Peyer's patch (tissue), 4 donors: ENCODE data around the gene CREBBP.

Experiments used
- CTCF ChIP-seq, 6 experiments: fragments of 450-650 bp in 4 of 6; fragments of 200-600 bp in 2 of 6; sonication (generic) in 1 of 6; IDR thresholded peaks; one replicate each; pipeline ENCODE4 v1.5.1; 2017 to 2019; ENCODE audit warnings: antibody characterized with exemption in 6 of 6, mild to moderate bottlenecking in 3 of 6, moderate library complexity in 1 of 6
- POLR2A ChIP-seq, 2 donors: fragments of 450-650 bp; IDR thresholded peaks; one replicate each; pipeline ENCODE4 v1.5.1; 2017; ENCODE audit warnings: antibody characterized with exemption in 2 of 2, mild to moderate bottlenecking in 2 of 2, moderate library complexity in 2 of 2

- TF ChIP-seq CTCF (IDR thresholded peaks at IDR 0.05) (no peak), POLR2A (IDR thresholded peaks at IDR 0.05) (no peak)
Observed at GRCh38 chr16:3922241-3922640, 41.7 kb upstream of the CREBBP start.
